Measurements from ENCODE around the gene ZNF592. TPM values are rescaled to one million over a fixed set of nuclear protein-coding genes. Genes with fewer than 3 reads are reported as not detected.

Gene ZNF592
- polyA plus RNA-seq, 1 donor from 2014 or later: 3.9 TPM

DNA sequence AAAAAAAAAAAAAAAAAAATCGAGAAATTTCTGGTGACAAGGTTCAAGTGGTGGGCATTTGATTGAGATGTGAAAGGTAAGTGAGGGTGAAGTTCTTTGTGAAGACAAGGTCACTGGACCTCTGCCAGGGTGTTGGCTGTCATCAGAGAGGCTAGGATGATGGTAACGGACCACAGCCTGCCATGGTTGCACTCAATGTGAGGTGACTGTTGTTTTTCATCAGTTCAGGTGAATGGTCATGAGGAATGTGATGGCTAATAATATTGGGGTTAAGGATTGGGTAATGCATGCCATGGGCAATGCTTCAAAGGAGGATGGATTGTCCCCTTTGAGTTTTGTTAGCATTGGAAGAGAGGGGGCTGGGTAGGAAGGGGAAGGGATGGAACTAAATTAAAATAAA is 64.5 kb downstream of the ZNF592 start:
- H3K9ac ChIP-seq (ENCODE audit: low read length): no peak overlapping the region
- H3K27ac ChIP-seq (ENCODE audit: low read length): no peak overlapping the region
- H3K4me3 ChIP-seq (ENCODE audit: low read length): no peak overlapping the region
- H3K9me2 ChIP-seq (ENCODE audit: insufficient read depth, low read length): no peaks in the 10 kb centered on the region
- no peak overlapping the region for H2AFZ ChIP-seq (ENCODE audit: low read depth, low read length)
- H4K20me1 ChIP-seq (ENCODE audit: insufficient read depth): no peaks in the 10 kb centered on the region
- no peak overlapping the region for H3K4me2 ChIP-seq (ENCODE audit: low read length)
- no peaks in the 10 kb centered on the region for H3K9me3 ChIP-seq (ENCODE audit: low read length)
- no peaks in the 10 kb centered on the region for H3K79me2 ChIP-seq (replicated peaks; ENCODE audit: insufficient read depth, low read length)
- no peaks in the 10 kb centered on the region for H3K36me3 ChIP-seq (ENCODE audit: insufficient read depth, low read length)
- no peaks in the 10 kb centered on the region for H3K27me3 ChIP-seq (ENCODE audit: insufficient read depth, low read depth, low read length)
- no peaks in the 10 kb centered on the region for H3F3A ChIP-seq (ENCODE audit: insufficient read depth, low read length, poor library complexity, severe bottlenecking)
- TF ChIP-seq EP300 (conservative IDR thresholded peaks at IDR 0.05; ENCODE audit: poor library complexity, severe bottlenecking): no peak

DNA sequence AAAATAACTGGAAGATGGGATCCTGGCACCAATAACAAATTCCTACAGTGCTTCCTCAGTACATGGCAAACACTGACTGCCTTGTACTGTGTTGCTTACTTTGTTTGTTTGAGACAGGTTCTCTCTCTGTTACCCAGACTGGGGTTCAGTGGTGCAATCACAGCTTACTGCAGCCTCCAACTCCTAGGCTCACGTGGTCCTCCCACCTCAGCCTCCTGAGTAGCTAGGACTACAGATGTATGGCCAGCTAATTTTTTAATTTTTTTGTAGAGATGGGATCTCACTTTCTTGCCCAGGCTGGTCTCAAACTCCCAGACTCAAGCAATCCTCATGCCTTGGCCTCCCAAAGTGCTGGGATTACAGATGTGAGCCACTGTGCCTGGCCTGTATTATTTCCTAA is 65.0 kb downstream of the ZNF592 start:
- Histone ChIP-seq H3K36me3 (ENCODE audit: insufficient read depth, low read length) (no peaks in the 10 kb centered on the region), H3K9me3 (ENCODE audit: low read length) (no peaks in the 10 kb centered on the region), H3K27ac (ENCODE audit: low read length) (no peak overlapping the region), H3K4me2 (ENCODE audit: low read length) (no peak overlapping the region), H3K4me3 (ENCODE audit: low read length) (no peak overlapping the region), H3K9me2 (ENCODE audit: insufficient read depth, low read length) (no peaks in the 10 kb centered on the region), H4K20me1 (ENCODE audit: insufficient read depth) (no peaks in the 10 kb centered on the region), H3K79me2 (replicated peaks; ENCODE audit: insufficient read depth, low read length) (no peaks in the 10 kb centered on the region), H3K27me3 (ENCODE audit: insufficient read depth, low read depth, low read length) (no peaks in the 10 kb centered on the region), H3K9ac (ENCODE audit: low read length) (no peak overlapping the region), H2AFZ (ENCODE audit: low read depth, low read length) (no peak overlapping the region), H3F3A (ENCODE audit: insufficient read depth, low read length, poor library complexity, severe bottlenecking) (no peaks in the 10 kb centered on the region)
- TF ChIP-seq POLR2AphosphoS5 (IDR thresholded peaks at IDR 0.05) (no peak), MXI1 (conservative IDR thresholded peaks at IDR 0.05; ENCODE audit: poor library complexity, severe bottlenecking) (no peak), EP300 (conservative IDR thresholded peaks at IDR 0.05; ENCODE audit: poor library complexity, severe bottlenecking) (no peak), RAD21 (conservative IDR thresholded peaks at IDR 0.05) (no peak), TAF1 (IDR thresholded peaks at IDR 0.05; ENCODE audit: low read depth) (no peak)
- TF ChIP-seq, protein P1, sequence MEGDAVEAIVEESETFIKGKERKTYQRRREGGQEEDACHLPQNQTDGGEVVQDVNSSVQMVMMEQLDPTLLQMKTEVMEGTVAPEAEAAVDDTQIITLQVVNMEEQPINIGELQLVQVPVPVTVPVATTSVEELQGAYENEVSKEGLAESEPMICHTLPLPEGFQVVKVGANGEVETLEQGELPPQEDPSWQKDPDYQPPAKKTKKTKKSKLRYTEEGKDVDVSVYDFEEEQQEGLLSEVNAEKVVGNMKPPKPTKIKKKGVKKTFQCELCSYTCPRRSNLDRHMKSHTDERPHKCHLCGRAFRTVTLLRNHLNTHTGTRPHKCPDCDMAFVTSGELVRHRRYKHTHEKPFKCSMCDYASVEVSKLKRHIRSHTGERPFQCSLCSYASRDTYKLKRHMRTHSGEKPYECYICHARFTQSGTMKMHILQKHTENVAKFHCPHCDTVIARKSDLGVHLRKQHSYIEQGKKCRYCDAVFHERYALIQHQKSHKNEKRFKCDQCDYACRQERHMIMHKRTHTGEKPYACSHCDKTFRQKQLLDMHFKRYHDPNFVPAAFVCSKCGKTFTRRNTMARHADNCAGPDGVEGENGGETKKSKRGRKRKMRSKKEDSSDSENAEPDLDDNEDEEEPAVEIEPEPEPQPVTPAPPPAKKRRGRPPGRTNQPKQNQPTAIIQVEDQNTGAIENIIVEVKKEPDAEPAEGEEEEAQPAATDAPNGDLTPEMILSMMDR (IDR thresholded peaks at IDR 0.05; ENCODE audit: poor library complexity, severe bottlenecking): no peak
- TF ChIP-seq, protein P2, sequence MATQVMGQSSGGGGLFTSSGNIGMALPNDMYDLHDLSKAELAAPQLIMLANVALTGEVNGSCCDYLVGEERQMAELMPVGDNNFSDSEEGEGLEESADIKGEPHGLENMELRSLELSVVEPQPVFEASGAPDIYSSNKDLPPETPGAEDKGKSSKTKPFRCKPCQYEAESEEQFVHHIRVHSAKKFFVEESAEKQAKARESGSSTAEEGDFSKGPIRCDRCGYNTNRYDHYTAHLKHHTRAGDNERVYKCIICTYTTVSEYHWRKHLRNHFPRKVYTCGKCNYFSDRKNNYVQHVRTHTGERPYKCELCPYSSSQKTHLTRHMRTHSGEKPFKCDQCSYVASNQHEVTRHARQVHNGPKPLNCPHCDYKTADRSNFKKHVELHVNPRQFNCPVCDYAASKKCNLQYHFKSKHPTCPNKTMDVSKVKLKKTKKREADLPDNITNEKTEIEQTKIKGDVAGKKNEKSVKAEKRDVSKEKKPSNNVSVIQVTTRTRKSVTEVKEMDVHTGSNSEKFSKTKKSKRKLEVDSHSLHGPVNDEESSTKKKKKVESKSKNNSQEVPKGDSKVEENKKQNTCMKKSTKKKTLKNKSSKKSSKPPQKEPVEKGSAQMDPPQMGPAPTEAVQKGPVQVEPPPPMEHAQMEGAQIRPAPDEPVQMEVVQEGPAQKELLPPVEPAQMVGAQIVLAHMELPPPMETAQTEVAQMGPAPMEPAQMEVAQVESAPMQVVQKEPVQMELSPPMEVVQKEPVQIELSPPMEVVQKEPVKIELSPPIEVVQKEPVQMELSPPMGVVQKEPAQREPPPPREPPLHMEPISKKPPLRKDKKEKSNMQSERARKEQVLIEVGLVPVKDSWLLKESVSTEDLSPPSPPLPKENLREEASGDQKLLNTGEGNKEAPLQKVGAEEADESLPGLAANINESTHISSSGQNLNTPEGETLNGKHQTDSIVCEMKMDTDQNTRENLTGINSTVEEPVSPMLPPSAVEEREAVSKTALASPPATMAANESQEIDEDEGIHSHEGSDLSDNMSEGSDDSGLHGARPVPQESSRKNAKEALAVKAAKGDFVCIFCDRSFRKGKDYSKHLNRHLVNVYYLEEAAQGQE (IDR thresholded peaks at IDR 0.05; ENCODE audit: borderline replicate concordance): no peak

DNA sequence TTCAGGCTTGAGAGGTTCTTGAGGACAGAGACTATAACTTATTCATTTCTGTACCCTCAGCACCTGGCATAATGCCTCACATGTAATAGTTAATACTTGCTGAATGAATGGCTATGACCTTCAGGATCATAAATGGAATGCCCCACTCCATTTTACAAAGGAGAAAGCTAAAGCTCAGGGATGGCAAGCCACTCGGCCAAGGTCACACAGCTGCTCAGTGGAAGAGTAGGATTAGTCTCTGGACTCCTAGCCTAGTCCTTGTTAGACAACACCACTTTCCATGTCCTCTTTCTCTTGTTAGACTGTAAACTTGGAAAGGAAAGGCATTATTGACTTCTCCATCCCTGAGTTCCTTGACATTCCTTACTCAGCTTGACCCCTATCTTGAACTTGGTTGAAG is 65.5 kb downstream of the ZNF592 start:
- no peak for TF ChIP-seq TAF1 (IDR thresholded peaks at IDR 0.05; ENCODE audit: low read depth)
- TF ChIP-seq EZH2 (IDR thresholded peaks at IDR 0.05; ENCODE audit: borderline replicate concordance, insufficient read depth, low read length, poor library complexity, severe bottlenecking): no peak
- TF ChIP-seq, protein P1 (IDR thresholded peaks at IDR 0.05; ENCODE audit: poor library complexity, severe bottlenecking): no peak
- TF ChIP-seq SMC3 (conservative IDR thresholded peaks at IDR 0.05; ENCODE audit: poor library complexity): no peak
- no peak for TF ChIP-seq MXI1 (conservative IDR thresholded peaks at IDR 0.05; ENCODE audit: poor library complexity, severe bottlenecking)
- no peak for TF ChIP-seq POLR2AphosphoS5 (IDR thresholded peaks at IDR 0.05)
- TF ChIP-seq EP300 (conservative IDR thresholded peaks at IDR 0.05; ENCODE audit: poor library complexity, severe bottlenecking): no peak
- no peak for TF ChIP-seq RAD21 (conservative IDR thresholded peaks at IDR 0.05)
- TF ChIP-seq, protein P2 (IDR thresholded peaks at IDR 0.05; ENCODE audit: borderline replicate concordance): no peak

More for the DNA sequence above, 65.5 kb downstream of the ZNF592 start:
- no peaks in the 10 kb centered on the region for H4K20me1 ChIP-seq (ENCODE audit: insufficient read depth)
- H2AFZ ChIP-seq (ENCODE audit: low read depth, low read length): no peak overlapping the region
- H3K4me3 ChIP-seq (ENCODE audit: low read length): no peak overlapping the region
- no peaks in the 10 kb centered on the region for H3F3A ChIP-seq (ENCODE audit: insufficient read depth, low read length, poor library complexity, severe bottlenecking)
- no peaks in the 10 kb centered on the region for H3K36me3 ChIP-seq (ENCODE audit: insufficient read depth, low read length)
- H3K9ac ChIP-seq (ENCODE audit: low read length): no peak overlapping the region
- no peaks in the 10 kb centered on the region for H3K9me2 ChIP-seq (ENCODE audit: insufficient read depth, low read length)
- H3K9me3 ChIP-seq (ENCODE audit: low read length): no peaks in the 10 kb centered on the region
- no peaks in the 10 kb centered on the region for H3K27me3 ChIP-seq (ENCODE audit: insufficient read depth, low read depth, low read length)
- no peak overlapping the region for H3K4me2 ChIP-seq (ENCODE audit: low read length)
- no peak overlapping the region for H3K27ac ChIP-seq (ENCODE audit: low read length)
- H3K79me2 ChIP-seq (replicated peaks; ENCODE audit: insufficient read depth, low read length): no peaks in the 10 kb centered on the region
